HG03097 (cell line): Measurements from ENCODE around the gene GCG.
A peak's percentile ranks its signal among the peaks of the same experiment; 100 is the strongest.

ENCODE experiments used
- ATAC-seq: cut with Tn5 transposase; IDR thresholded peaks from one replicate; pipeline ENCODE4 v1.9.1; 2021; ENCODE audit not compliant: unreplicated experiment, low FRiP score

GCG gene

DNA sequence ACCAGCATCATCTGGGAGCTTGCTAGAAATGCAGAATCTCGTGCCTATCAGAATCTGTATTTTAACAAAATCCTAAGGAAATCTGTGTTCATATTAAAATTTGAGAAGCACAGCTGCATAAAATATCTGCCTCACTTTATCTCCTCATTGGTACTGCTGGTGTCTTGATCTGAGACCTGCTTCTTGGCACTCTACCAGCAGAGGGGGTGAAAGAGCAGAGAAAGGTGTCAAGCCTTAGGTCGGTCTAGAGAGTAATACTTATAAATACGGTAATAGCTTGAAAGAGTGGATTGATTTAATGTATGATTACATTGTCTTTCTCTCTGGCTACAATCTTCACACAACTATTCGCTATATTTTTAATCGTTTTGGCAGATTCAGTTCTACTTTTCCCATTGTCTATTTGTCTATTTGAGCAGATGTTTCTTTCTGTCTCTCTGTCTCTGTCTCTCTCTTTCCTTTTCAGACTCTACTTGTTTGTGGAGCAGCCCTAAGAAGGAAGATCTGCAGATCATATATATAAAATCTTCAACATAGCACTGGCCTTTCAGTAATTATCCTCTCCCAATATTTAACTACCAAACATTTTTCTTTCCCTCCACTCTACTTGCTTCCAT lies 1.7 kb upstream of the GCG start:
- ATAC-seq: peak; percentile 89

DNA sequence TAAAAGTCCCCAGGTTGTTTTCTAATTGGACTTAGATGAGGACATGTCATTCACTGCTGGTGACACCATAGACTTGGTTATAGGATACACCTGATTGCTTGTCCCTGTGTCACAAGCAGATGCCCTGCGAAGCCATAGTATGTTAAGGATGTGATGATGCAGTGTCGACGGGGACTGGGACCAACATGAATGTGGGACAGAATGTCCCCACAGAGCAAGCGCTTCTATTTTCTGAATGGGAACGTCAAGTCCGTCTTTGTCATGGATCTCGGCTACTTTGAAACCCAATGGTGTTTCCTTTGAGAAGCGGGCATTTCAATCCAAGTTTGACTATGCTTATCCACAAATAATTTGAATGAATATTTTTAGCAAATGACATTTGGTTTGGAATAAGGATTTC lies 2.1 kb downstream of the GCG start:
- ATAC-seq: no peak

DNA sequence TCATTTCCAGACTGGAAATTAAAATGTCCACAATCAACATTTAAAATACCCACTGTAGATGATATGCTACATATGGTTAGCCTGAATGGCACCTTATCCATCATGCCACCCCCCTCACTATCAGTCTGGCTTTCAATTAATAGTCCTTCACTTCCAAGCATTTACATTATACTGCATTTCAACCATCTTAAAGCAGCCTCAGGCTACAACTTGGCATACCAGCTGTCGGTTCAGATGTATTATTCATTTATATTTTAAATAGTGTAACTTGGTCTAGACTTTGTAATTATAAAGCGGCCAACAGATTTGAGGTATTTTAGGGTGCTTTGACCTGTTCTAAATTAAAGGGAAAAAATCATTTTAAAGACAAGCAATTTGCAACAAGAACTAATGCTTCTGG lies 2.6 kb downstream of the GCG start:
- ATAC-seq: no peak

DNA sequence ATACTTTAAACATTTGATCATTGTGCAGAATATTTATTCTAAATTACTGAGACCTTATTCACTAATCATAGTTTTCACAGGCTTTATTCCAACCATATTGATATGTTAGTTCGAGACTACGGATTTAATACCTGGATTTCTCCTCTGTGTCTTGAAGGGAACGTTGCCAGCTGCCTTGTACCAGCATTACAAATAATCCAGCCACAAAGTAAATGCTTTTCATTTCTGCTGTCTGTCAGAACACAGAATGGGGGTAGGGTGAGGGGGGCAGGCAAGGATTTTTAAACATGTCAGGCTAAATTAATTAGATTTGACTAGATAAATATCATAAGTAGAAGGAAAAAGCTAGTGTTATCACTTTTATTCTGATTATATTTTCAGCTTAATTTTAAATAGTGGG lies 3.1 kb downstream of the GCG start:
- no peak for ATAC-seq

DNA sequence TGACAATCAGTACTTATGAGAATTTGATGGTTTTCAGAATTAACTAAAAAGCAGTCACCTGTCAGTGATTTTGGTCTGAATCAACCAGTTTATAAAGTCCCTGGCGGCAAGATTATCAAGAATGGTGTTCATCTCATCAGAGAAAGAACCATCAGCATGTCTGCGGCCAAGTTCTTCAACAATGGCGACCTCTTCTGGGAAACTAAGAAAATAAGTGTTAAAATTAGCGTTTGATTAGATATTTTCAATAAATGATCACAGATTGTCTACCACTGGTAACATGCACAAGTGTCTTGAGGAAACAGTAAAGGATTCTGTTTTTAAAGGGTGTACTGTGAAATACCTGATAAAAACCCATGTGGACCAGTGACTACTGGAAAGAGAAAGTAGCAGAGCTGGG lies 8.1 kb downstream of the GCG start:
- ATAC-seq: no peak

DNA sequence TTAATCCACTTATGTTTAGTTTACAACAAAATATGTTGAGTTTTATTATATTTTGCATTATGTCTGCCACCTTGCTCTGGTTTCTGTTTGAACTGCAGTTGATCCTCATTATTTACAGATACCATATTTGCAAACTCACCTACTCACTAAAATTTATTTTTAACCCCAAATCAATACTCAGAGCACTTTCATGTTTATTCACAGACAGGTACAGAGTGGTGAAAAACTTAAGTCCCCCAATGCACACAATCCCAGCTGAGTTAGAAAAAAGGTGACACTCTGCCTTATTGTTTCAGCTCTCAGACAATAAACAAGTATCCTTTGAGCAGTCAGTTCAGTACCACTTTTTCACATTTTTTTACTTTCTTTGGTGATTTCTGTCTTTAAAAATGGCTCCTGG lies 13.7 kb downstream of the GCG start:
- ATAC-seq: no peak

DNA sequence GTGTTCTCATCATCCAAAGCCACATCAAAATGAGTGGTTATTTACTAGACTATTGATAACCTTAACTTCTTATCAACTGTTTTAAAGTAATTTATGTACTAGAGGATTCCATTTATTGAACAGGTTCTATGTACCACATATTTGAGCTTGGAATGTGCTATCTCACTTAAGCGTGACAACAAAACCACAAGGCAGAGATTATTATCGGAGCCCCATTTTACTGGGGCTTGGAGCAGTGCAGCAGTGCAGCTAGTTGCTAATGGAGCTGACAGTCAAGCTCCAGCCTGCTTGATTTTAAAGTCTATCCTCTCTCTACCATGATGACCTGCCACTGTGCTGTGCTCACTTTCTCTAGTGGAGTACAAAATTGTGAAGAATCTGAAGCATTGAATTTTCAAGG lies 24.6 kb downstream of the GCG start:
- no peak for ATAC-seq

DNA sequence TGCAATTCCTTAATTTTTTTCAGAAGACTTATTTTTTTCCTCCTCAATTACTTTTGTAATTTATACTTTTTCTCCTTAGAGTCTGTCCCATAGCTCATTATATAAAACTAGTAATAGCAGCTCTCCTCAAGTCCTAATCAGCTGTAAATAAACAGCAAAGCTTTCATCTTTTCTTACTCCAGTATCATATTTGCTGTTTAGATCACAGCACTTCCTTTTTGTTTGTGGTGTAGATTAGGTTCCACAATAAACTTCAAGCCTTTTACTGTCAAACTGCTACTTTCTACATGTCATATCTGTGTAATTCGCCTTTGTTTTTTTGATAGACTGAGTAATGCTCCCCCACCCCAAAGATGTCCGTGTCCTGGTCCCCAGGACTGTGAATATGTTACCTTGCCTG lies 25.5 kb downstream of the GCG start:
- no peak for ATAC-seq

DNA sequence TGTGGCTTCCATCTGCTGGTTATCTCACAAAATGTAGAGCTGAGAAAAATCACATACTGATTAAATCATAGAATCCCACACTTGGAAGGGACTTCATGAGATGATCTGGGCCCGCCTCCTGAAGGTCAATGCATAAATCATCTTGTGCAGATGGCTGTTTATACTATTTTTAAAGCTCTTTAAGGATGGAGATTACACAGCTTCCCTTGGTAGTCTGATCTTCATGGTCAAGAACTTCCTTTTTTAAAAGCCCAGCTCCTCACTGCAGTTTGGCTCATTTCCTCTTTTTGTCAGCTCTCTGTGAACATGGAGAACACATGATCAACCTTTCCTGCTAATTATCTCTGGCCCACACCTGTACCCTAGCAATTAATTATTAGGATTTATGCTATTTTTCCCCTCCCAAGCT lies 25.9 kb downstream of the GCG start:
- peak; percentile 86 for ATAC-seq

DNA sequence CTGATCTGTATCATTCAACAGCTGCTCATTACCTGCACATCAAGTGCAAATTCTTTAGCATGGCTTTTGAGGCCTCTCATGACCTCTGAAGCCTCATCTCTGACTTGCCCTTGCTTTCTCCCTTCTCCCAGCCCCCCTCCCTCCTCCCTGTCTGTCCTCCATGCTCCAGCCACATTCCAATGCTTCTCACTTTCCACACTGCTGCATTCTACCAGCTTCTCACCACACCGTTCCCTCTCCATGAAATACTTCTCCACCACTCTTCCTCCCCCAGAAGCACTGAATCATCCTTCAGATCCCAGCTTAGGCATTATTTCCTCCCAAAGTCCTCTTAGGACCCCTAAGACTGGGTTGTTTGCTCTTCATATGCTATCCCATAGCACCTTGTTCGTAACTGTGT lies 26.9 kb downstream of the GCG start:
- ATAC-seq: no peak

DNA sequence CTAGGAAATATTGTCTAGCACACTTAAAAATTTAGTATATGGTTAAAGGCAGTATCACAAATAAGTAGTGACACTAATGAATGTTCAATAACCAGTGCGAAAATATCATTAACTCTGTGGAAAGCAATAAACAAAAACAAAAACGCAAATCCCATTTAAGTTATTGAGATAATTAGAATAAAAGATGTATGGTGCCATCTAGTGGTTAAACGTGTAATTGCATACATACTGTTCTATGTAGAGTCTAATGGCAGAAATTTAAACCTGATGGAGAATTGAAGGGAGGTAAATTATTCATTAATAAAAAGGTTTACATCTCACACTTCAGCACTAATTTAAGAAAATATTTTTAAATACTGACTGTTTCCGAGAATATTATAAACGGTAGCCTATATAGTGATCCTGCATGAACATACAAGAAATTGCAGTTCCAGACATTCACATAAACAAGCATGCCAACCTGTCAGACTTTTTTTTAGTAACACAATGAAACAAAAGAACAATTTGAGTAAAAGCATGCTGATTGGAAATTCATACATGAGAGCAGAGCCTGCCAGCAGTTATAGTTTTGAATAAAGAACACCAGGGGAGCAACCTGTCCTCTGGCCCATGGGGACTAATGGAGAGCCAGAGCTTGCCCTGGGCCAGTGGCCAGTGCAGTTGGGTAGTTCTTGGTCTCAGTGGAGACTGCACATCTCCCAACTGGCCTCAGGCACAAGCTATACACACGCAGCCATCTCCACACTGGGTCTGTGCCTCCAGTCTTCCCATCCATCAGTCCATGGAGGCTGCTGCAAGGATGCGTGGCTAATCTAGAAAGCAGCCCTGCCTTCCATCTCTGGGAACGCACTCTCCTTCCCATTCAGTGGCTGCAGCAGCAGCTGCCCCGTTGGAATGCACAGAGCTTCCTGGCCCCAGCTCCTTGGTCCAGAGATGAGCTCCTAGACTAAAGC lies 28.0 kb downstream of the GCG start:
- no peak for ATAC-seq

DNA sequence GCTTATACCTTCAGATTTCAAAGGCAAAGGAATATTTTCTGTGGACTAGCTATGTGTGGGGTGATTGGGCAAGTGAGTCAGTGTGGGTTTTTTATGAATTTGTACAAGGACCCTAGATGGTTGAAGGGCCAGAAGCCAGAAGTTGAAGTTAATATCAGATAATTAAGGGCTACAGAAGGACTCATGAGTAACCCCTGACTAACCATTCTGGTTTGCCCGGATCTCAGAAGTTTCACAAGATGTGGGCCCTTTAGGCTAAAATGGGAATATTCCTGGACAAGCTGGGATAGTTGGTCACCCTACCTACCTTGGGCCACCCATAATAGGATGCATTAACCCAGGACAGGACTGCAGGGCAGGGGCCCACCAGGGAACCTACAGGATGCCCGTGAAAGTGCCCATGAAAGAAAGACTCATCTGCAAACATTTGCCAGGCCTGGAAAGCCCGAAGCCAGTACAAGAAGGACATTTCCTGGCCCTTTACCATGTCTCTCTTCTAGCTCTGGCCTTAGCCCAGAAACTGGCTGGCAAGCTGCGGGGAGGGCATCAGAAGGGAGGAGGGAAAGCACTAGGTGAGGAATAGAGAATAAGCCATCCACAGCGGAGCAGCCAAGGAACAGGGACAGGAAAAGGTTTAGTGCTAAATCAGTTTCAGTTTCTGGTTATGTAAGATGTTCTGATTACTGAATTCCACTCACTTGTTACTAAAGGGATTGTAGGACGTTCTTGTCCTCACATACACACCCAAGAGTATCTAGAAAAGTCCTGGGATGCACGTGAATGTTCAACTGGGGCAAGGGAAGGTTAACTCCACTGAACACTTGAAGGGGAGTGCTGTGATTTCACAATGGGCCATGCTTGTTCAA lies 33.6 kb downstream of the GCG start:
- no peak for ATAC-seq

DNA sequence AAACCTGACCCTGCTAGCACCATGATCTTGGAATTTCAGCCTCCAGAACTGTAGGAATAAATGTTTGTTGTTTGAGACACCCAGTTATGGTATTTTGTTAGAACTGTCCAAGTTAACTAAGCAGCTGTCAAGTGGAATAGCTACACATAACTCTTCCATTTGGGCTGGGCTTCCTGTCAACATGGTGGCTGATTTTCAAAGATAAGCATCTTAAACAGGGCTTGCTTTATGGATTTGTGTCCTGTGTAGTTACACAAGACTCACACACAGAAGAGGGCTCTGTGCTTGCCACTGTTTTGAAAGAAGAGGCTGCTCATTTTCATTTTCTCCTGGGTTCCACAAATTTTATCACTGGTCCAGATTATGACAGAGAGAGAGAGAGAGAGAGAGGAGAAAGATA lies 35.7 kb downstream of the GCG start:
- ATAC-seq: no peak

DNA sequence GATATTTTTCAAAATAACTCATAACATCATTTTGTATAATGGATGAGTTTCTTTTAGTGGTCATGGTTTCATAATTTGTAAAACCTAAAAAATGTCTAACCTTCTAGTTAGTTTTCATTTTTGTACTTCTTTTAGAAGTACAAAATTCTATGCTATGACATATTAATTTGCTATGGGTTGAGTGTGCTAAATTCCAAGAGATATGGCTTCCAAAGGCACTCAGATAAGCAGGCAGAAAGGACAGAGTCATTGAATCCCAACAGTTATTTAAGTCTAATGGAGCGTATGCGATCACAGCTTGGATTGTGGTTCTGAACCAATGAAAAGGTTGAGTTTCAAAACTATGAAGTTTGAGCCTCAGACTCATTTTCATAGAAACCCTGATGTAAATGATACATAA lies 37.0 kb downstream of the GCG start:
- no peak for ATAC-seq

DNA sequence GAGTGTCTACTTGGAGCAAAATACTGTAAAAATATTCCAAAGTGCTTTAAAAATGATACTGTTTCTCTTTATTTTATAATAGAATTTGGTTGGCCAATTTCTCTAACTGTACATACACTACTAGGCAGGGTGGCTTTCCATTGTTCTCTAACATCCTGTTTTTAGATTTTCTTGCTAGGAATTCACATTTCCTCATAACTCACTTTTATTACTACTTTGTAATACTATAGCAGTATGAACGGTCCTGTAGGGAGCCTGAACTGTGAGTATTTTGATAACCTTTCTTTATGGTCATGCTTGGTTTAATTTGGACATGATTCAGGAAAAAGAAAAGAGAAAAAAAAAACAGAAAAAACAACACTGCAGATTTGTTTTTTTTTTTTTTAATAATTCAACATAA lies 37.8 kb downstream of the GCG start:
- ATAC-seq: no peak

DNA sequence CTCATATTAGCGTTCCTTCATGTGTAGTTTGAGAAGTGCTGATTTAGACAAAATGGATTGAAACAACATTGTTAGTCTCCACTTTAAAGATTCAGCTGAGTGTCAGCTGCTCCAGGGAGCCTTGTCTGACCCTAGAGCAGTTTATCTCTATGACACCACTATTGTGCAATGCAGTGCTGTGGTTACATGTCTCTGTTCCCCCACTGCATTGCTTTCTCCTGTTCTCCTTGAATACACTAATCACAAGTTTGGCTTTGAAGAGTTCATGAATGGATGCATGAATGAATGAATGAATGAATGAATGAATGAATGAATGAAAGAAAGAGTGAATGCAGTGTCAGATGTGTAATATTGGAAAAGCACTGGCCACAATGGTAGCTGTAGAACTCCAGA lies 38.3 kb downstream of the GCG start:
- ATAC-seq: no peak

DNA sequence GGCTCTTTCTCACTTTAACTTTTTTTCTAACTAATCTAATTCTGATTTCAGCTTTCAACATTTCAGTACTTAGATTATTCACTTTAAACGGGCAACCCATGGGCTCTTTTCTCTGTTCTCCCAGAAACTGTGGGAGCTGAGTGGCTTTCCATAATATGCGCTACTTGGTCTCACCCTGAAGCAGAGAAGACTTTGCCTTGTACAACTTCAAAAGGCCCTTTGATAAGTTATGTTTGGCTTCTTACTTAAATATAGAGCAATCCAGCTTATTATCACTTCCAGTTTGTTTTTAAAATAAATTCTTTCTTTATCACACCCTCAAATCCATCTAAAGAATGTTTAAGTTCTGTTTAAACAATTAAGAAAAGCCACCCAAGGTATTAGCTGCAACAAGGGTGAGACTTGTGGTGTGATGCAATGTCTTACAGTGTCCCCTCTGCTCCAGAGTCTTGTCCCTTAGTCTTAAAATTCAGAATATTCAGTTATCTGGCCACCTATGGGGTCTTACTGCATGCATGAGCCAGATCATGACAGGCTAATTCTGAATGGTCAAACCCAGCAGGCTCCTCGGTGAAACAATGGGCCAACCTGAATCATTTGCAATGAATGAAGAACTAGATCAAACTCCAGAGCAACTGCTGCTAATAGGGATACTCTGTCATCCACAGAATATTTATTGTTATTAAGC lies 38.8 kb downstream of the GCG start:
- no peak for ATAC-seq

DNA sequence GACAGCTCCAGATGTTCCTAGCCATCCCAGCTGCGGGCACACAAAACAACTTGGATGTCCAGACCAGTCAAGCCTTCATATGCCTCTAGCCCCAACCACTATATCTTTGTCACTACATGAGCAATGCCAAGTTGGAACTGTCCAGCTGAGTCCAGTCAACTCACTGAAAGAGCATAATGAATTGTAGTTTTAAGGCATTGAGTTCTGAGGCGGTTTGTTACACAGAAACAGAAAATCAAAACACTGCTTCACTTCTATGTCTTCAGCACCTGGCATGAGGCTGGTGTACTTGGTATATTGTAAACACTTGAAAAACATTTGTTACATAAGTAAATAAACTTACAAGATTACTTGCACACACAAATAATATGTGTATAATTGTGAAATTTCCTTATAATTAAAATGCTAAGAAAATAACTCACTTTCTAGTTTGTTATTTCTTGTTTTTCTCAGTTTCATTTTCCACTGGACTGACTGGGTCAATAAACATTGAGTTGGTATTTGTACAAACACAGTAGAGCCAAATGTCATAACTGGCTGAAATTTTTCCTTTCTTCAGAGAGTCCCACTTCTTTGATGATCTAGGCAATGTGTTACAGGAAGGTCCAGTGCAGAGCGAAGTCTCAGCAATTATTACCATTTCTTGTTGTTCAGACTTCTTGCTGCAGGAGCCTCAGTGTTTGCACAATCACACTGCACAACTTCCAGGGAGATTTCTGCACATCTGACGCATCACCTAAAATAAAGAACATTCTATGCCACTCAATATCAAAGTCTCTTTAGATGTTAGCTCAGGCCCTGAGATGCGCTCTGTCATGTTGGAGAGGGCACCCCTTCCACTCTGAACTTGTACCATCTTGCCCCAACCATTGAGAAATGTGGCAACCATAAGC lies 39.8 kb downstream of the GCG start:
- ATAC-seq: no peak

DNA sequence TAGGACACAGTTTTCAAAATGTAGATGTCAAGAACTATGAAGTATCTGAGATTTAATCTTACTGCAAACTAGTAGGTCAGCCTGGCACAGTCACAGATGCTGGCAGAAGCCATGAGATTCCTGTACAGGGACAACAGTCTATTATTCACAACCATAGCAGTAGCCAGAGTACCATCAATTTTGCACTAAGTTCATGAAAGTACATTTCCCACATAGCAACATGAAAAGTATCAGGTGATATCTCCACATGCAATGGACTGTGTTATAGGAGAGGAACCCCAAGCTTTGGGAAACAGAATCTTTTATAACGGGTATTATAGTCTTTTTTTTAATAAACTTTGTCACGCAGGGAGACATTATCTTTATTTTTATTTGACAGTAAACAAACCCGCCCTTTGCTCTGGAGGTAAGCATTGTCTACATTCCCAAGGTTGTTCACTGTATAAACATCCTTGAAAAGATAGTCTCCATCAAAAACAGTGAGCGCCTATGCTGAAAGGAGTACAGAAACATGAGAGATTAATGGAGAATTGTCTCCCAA lies 44.6 kb downstream of the GCG start:
- ATAC-seq: no peak
